Measurements from ENCODE around the gene FANK1. TPM values are rescaled to one million over a fixed set of nuclear protein-coding genes. Genes with fewer than 3 reads are reported as not detected.

FANK1 gene
- polyA plus RNA-seq, 3 donors = 0.20 TPM; not detected in 2

- H3K79me2 ChIP-seq (ENCODE audit: insufficient read depth, low read length) = no peaks in the 10 kb centered on the region
- DNase-seq = no peak
- no peaks in the 10 kb centered on the region for H4K20me1 ChIP-seq (ENCODE audit: insufficient read depth, low read length)
- H3K4me1 ChIP-seq (ENCODE audit: control insufficient read depth in 1 of 2, insufficient read depth in 2 of 2, low read length in 2 of 2) = no peaks in the 10 kb centered on the region
- peaks cover 0 to 4% (median 2%) of the 10 kb centered on the region in 7 donors for H3K9me3 Mint-ChIP-seq
- H3K27me3 Mint-ChIP-seq (ENCODE audit: low read depth in 3 of 3) = no peaks in the 10 kb centered on the region
- H3K27ac ChIP-seq (ENCODE audit: low read depth in 1 of 2, low read length in 2 of 2) = no peak overlapping the region
- H3K9ac ChIP-seq (ENCODE audit: insufficient read depth, low read length, poor library complexity, severe bottlenecking) = no peak overlapping the region
- no peak overlapping the region for H3K27ac Mint-ChIP-seq
- WGBS (ENCODE audit: insufficient coverage) = 100% methylated on average over 2 of the region's 2 CpGs
- no peaks in the 10 kb centered on the region for H3K4me1 Mint-ChIP-seq
- no peak overlapping the region for H3K4me3 ChIP-seq (replicated peaks in 1 of 3; ENCODE audit: low read depth in 2 of 3, low read length in 3 of 3)
- no peaks in the 10 kb centered on the region for H3K27me3 ChIP-seq (ENCODE audit: control insufficient read depth in 2 of 2, insufficient read depth in 2 of 2, low read length in 2 of 2)
- no peak for TF ChIP-seq CTCF (IDR thresholded peaks at IDR 0.05)
- H3K4me3 Mint-ChIP-seq = no peak overlapping the region
- H3K36me3 ChIP-seq (replicated peaks in 1 of 2; ENCODE audit: control insufficient read depth in 1 of 2, insufficient read depth in 2 of 2, low read length in 2 of 2) = no peaks in the 10 kb centered on the region
- no peak overlapping the region for H2AFZ ChIP-seq (ENCODE audit: insufficient read depth, low read depth, low read length, poor library complexity, severe bottlenecking)
- H3K36me3 Mint-ChIP-seq = no peaks in the 10 kb centered on the region
- no peak overlapping the region for H3K4me2 ChIP-seq (replicated peaks; ENCODE audit: extremely low read depth, low read length, poor library complexity, severe bottlenecking)
- H3K9me3 ChIP-seq (replicated peaks in 1 of 2; ENCODE audit: control insufficient read depth in 1 of 2, insufficient read depth in 1 of 2, low read length in 2 of 2) = peaks cover 0 to 8% of the 10 kb centered on the region in 2 donors
- intact Hi-C loops (cut with micrococcal nuclease) = no loop called here
These were observed 94.6 kb downstream of the FANK1 start for GRCh38 chr10:125990974-125991373.

- H3K4me1 Mint-ChIP-seq = no peaks in the 10 kb centered on the region
- no peak for TF ChIP-seq CTCF (IDR thresholded peaks at IDR 0.05)
- no peak overlapping the region for H3K27ac ChIP-seq (ENCODE audit: low read depth in 1 of 2, low read length in 2 of 2)
- H4K20me1 ChIP-seq (ENCODE audit: insufficient read depth, low read length) = no peaks in the 10 kb centered on the region
- no peak overlapping the region for H2AFZ ChIP-seq (ENCODE audit: insufficient read depth, low read depth, low read length, poor library complexity, severe bottlenecking)
- no peaks in the 10 kb centered on the region for H3K27me3 Mint-ChIP-seq (ENCODE audit: low read depth in 3 of 3)
- no peak overlapping the region for H3K4me3 Mint-ChIP-seq
- H3K36me3 Mint-ChIP-seq = no peaks in the 10 kb centered on the region
- H3K36me3 ChIP-seq (replicated peaks in 1 of 2; ENCODE audit: control insufficient read depth in 1 of 2, insufficient read depth in 2 of 2, low read length in 2 of 2) = no peaks in the 10 kb centered on the region
- 100% methylated on average over 1 of the region's 1 CpG for WGBS (ENCODE audit: insufficient coverage)
- H3K9me3 Mint-ChIP-seq = peaks cover 0 to 4% (median 2%) of the 10 kb centered on the region in 7 donors
- H3K27me3 ChIP-seq (ENCODE audit: control insufficient read depth in 2 of 2, insufficient read depth in 2 of 2, low read length in 2 of 2) = no peaks in the 10 kb centered on the region
- H3K9me3 ChIP-seq (replicated peaks in 1 of 2; ENCODE audit: control insufficient read depth in 1 of 2, insufficient read depth in 1 of 2, low read length in 2 of 2) = peaks cover 0 to 8% of the 10 kb centered on the region in 2 donors
- no peak for DNase-seq
- no peak overlapping the region for H3K27ac Mint-ChIP-seq
- no peaks in the 10 kb centered on the region for H3K79me2 ChIP-seq (ENCODE audit: insufficient read depth, low read length)
- H3K4me2 ChIP-seq (replicated peaks; ENCODE audit: extremely low read depth, low read length, poor library complexity, severe bottlenecking) = no peak overlapping the region
- intact Hi-C loops (cut with micrococcal nuclease) = no loop called here
- no peak overlapping the region for H3K9ac ChIP-seq (ENCODE audit: insufficient read depth, low read length, poor library complexity, severe bottlenecking)
- H3K4me3 ChIP-seq (replicated peaks in 1 of 3; ENCODE audit: low read depth in 2 of 3, low read length in 3 of 3) = no peak overlapping the region
- no peaks in the 10 kb centered on the region for H3K4me1 ChIP-seq (ENCODE audit: control insufficient read depth in 1 of 2, insufficient read depth in 2 of 2, low read length in 2 of 2)
These were observed 95.0 kb downstream of the FANK1 start for GRCh38 chr10:125991392-125991791.

All from CD14-positive monocyte (primary cell).